GM12873 (cell line): ENCODE data around the gene PROM1.

ENCODE experiments used
- CTCF ChIP-seq: IDR thresholded peaks from 2 replicates; pipeline ENCODE4 v1.5.1; 2012; ENCODE audit warnings: low read depth, mild to moderate bottlenecking, moderate library complexity, low read length, control low read depth; ENCODE audit not compliant: insufficient read depth; ENCODE audit errors: missing control alignments

The PROM1 gene

GRCh38 chr4:16106956-16107355 is 23.1 kb upstream of the PROM1 start:
- no peak for TF ChIP-seq CTCF

GRCh38 chr4:16104520-16104919 is 20.7 kb upstream of the PROM1 start:
- TF ChIP-seq CTCF: no peak

- no peak for TF ChIP-seq CTCF
These were observed 18.5 kb upstream of the PROM1 start for GRCh38 chr4:16102356-16102755.

GRCh38 chr4:16100833-16101232 is 17.0 kb upstream of the PROM1 start:
- no peak for TF ChIP-seq CTCF

GRCh38 chr4:16092682-16093319 is 9.0 kb upstream of the PROM1 start:
- no peak for TF ChIP-seq CTCF

GRCh38 chr4:16090096-16090705 is 6.4 kb upstream of the PROM1 start:
- TF ChIP-seq CTCF: no peak

GRCh38 chr4:16089156-16089555 is 5.3 kb upstream of the PROM1 start:
- TF ChIP-seq CTCF: no peak
